ENCODE measurements around the gene ASTE1. TPM values are rescaled to one million over a fixed set of nuclear protein-coding genes. Genes with fewer than 3 reads are reported as not detected.
A peak's percentile ranks its signal among the peaks of the same experiment; 100 is the strongest.

ASTE1 gene
- total and polyA plus RNA-seq, 9 of the 15 experiments (the other 6 are each of a cell fraction or from before 2014, with no cell fraction given): 3.5 to 12.1 (median 6.9) TPM

GRCh38 chr3:131026321-131027151, at the start of gene ASTE1, which contains the start of gene NEK11 (continued):
- peak; percentile 89 for TF ChIP-seq ATF6 (CRISPR knock-in tag; IDR thresholded peaks at IDR 0.05)
- TF ChIP-seq ZNF507 (tag; conservative IDR thresholded peaks at IDR 0.05): no peak
- no peak for TF ChIP-seq TSC22D4 (tag; IDR thresholded peaks at IDR 0.05)
- TF ChIP-seq KLF6 (CRISPR knock-in tag; IDR thresholded peaks at IDR 0.05; ENCODE audit: borderline replicate concordance): 0 out of 2 replicates have a peak, but pooled peaks have one; percentile 4
- peak in 1 of 3 experiments; percentile 82 for TF ChIP-seq YY1 (IDR thresholded peaks at IDR 0.05; ENCODE audit: borderline replicate concordance in 1 of 3, control insufficient read depth in 1 of 3, extremely low read depth in 1 of 3, insufficient read depth in 3 of 3, insufficient read length in 1 of 3, insufficient replicate concordance in 2 of 3, low read depth in 1 of 3, low read length in 2 of 3)
- TF ChIP-seq ZBTB40 (IDR thresholded peaks at IDR 0.05): peak; percentile 87
- no peak for TF ChIP-seq ZBTB40 (CRISPR knock-in tag; IDR thresholded peaks at IDR 0.05)
- peak; percentile 45 for TF ChIP-seq MAX (CRISPR knock-in tag; IDR thresholded peaks at IDR 0.05)
- peak; percentile 60 for TF ChIP-seq CXXC5 (CRISPR knock-in tag; IDR thresholded peaks at IDR 0.05)
- TF ChIP-seq POLR2A (conservative IDR thresholded peaks at IDR 0.05): peak; percentile 84
- no peak for TF ChIP-seq MLX (CRISPR knock-in tag; conservative IDR thresholded peaks at IDR 0.05)
- no peak for TF ChIP-seq ATF2 (CRISPR knock-in tag; IDR thresholded peaks at IDR 0.05)

Data from K562 (cell line).